Measurements from ENCODE around the gene SYCE3.
A peak's percentile ranks its signal among the peaks of the same experiment; 100 is the strongest.

SYCE3 gene

GRCh38 chr22:50517495-50518260, 45.0 kb downstream of the SYCE3 start:
- DNase-seq, result no peak

- DNase-seq, result no peak
Measured at GRCh38 chr22:50516891-50517290, 45.8 kb downstream of the SYCE3 start.

- DNase-seq, result no peak
Measured at GRCh38 chr22:50516068-50516467, 46.7 kb downstream of the SYCE3 start.

- DNase-seq, result no peak
Measured at GRCh38 chr22:50513175-50513574, 49.5 kb downstream of the SYCE3 start.

GRCh38 chr22:50508897-50509296, 53.8 kb downstream of the SYCE3 start:
- DNase-seq, result no peak

GRCh38 chr22:50507991-50508884, 54.5 kb downstream of the SYCE3 start, which contains the start of gene NCAPH2:
NCAPH2 (plus strand) TSS chr22:50508224; CDS start chr22:50508338, 114 bp downstream.
- peak; percentile 97 for DNase-seq

GRCh38 chr22:50507421-50507990, 55.2 kb downstream of the SYCE3 start, which contains the start of gene LMF2:
LMF2 (minus strand) TSS chr22:50507702; CDS start chr22:50507675, 27 bp downstream.
- DNase-seq, result peak; percentile 94

GRCh38 chr22:50506611-50507420, 55.9 kb downstream of the SYCE3 start:
- no peak for DNase-seq

GRCh38 chr22:50505776-50506610, 56.7 kb downstream of the SYCE3 start:
- no peak for DNase-seq

GRCh38 chr22:50505276-50505775, 57.4 kb downstream of the SYCE3 start:
- DNase-seq, result no peak

- no peak for DNase-seq
Measured at GRCh38 chr22:50504369-50505211, 58.1 kb downstream of the SYCE3 start.

GRCh38 chr22:50503475-50504145, 59.1 kb downstream of the SYCE3 start:
- DNase-seq, result no peak

GRCh38 chr22:50502628-50503474, 59.9 kb downstream of the SYCE3 start:
- DNase-seq, result no peak

- no peak for DNase-seq
Measured at GRCh38 chr22:50502096-50502495, 60.6 kb downstream of the SYCE3 start.

All from CD4-positive, alpha-beta T cell treated with Interleukin-12 subunit alpha and Interleukin-12 subunit beta, for 1 hour (primary cell).